Neural progenitor cell (in vitro differentiated cells): ENCODE data around the gene KRTAP10-4. TPM values are rescaled to one million over a fixed set of nuclear protein-coding genes. Genes with fewer than 3 reads are reported as not detected.
A peak's percentile ranks its signal among the peaks of the same experiment; 100 is the strongest.
"Not testable (repeated sequence)": the region's sequence is repeated elsewhere in the genome, so short reads cannot be mapped to it uniquely, and the experiment has no call there.

Experiments used
- DNase-seq: peaks from one replicate; pipeline ENCODE4 v3.0.0-alpha.2; 2016; ENCODE audit warnings: low spot score
- H2AFZ ChIP-seq: fragments of 200-600 bp; sonication (generic); replicated peaks from 2 replicates; pipeline ENCODE4 v1.6.1; 2016; ENCODE audit warnings: antibody characterized with exemption
- H3F3A ChIP-seq: fragments of 200-600 bp; sonication (generic); 2 replicates; pipeline ENCODE4 v1.6.1; 2016; ENCODE audit warnings: antibody characterized with exemption, low read depth
- H3K27ac ChIP-seq: fragments of 200-600 bp; sonication (generic); 2 replicates; pipeline ENCODE4 v1.5.1; 2016; ENCODE audit warnings: mild to moderate bottlenecking
- H3K27me3 ChIP-seq: fragments of 200-600 bp; sonication (generic); 2 replicates; pipeline ENCODE4 v1.6.1; 2016; ENCODE audit warnings: mild to moderate bottlenecking, moderate library complexity
- H3K36me3 ChIP-seq: fragments of 200-600 bp; sonication (generic); 2 replicates; pipeline ENCODE4 v1.5.1; 2016
- H3K4me1 ChIP-seq: fragments of 200-600 bp; sonication (generic); 2 replicates; pipeline ENCODE4 v1.6.1; 2016; ENCODE audit warnings: mixed run types
- H3K4me2 ChIP-seq: fragments of 200-600 bp; sonication (generic); 2 replicates; pipeline ENCODE4 v1.6.1; 2016
- H3K4me3 ChIP-seq: fragments of 200-600 bp; sonication (generic); 2 replicates; pipeline ENCODE4 v1.5.1; 2016
- H3K79me2 ChIP-seq: fragments of 200-600 bp; sonication (generic); 2 replicates; pipeline ENCODE4 v1.6.1; 2016; ENCODE audit warnings: low read depth
- H3K9ac ChIP-seq: fragments of 200-600 bp; sonication (generic); 2 replicates; pipeline ENCODE4 v1.6.1; 2016
- H3K9me3 ChIP-seq: fragments of 200-600 bp; sonication (generic); 2 replicates; pipeline ENCODE4 v1.5.1; 2016; ENCODE audit warnings: low read depth
- H4K20me1 ChIP-seq: fragments of 200-600 bp; sonication (generic); 2 replicates; pipeline ENCODE4 v1.6.1; 2016; ENCODE audit warnings: low read depth
- H3K27ac Mint-ChIP-seq: 3 replicates; pipeline ENCODE4 v1.8.0; 2021; ENCODE audit warnings: mixed read lengths
- H3K27me3 Mint-ChIP-seq: 2 replicates; pipeline ENCODE4 v1.8.0; 2022; ENCODE audit warnings: low read depth, mild to moderate bottlenecking, inconsistent platforms, moderate library complexity, mixed read lengths; ENCODE audit not compliant: insufficient read depth
- H3K36me3 Mint-ChIP-seq: 3 replicates; pipeline ENCODE4 v1.8.0; 2021; ENCODE audit warnings: mixed read lengths
- H3K4me1 Mint-ChIP-seq: 3 replicates; pipeline ENCODE4 v1.8.0; 2021; ENCODE audit warnings: mixed read lengths
- H3K4me3 Mint-ChIP-seq: 3 replicates; pipeline ENCODE4 v1.8.0; 2021; ENCODE audit warnings: mild to moderate bottlenecking, moderate library complexity, mixed read lengths
- H3K9me3 Mint-ChIP-seq: 3 replicates; pipeline ENCODE4 v1.8.0; 2020; ENCODE audit warnings: mixed read lengths
- EZH2 ChIP-seq: fragments of 200-600 bp; sonication (generic); IDR thresholded peaks from 2 replicates; pipeline ENCODE4 v1.6.1; 2017; ENCODE audit warnings: antibody characterized with exemption, mild to moderate bottlenecking, moderate library complexity
- EZH2phosphoT487 ChIP-seq: fragments of 200-600 bp; sonication (generic); IDR thresholded peaks from 2 replicates; pipeline ENCODE4 v1.6.1; 2017; ENCODE audit warnings: antibody characterized with exemption
- total RNA-seq: library from RNA; depleted of rRNA; stranded (reverse); fragments of >200 nt; gene quantifications from 2 replicates; pipeline ENCODE4 v1.2.3, GENCODE V29; 2015; ENCODE audit warnings: low replicate concordance
- TF ChIP-seq, protein P1 (sequence below): fragments of 200-600 bp; sonication (generic); IDR thresholded peaks from 2 replicates; pipeline ENCODE4 v1.5.1; 2017; ENCODE audit warnings: antibody characterized with exemption, mild to moderate bottlenecking

KRTAP10-4 gene
- total RNA-seq, 1 donor from 2014 or later: not detected

DNA sequence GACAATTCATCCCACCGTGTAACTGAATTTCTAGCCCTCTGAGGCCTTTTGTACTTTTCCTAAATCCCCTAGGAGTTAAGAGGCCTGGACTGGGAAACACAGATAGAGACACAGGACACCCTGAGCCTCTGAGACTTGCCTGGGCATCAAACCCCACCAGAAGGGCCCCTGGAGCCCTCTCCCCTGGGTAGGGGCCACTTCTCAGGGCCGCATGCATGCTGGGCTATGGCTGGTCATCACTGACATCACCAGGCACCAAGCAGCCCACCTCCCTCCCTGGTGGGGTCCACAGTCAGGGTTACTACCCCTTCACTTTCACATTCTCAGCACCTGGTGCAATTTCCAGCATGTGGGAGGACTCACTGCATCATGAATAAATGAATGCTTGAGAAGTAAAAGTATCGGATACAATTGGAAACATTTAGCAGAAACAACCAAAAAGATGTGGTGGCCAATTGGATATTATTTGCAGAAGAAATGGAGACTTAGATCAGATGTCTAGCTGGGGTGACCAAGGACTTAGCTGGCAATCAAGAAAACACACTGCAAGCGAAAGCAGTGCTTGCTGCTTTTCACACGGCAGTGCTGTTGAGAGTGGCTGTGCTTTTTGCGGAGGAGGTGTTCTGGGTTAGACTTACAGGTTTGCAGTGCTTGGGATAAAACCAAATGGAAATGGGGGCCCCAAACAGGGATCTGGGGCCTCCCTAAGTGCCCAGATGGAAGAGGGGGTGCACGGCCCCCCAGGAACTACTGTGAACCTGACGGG, 25.9 kb downstream of the KRTAP10-4 start:
- Histone ChIP-seq H3K4me1 (peaks cover 27% of the 10 kb centered on the region), H3K36me3 (no peaks in the 10 kb centered on the region), H3K4me3 (no peak overlapping the region), H3K9me3 (peaks cover 3% of the 10 kb centered on the region), H4K20me1 (no peaks in the 10 kb centered on the region), H2AFZ (peak overlapping the region; percentile 9), H3K79me2 (no peaks in the 10 kb centered on the region), H3K27ac (peak overlapping the region; percentile 90), H3K27me3 (no peaks in the 10 kb centered on the region), H3F3A (peaks cover 24% of the 10 kb centered on the region), H3K4me2 (no peak overlapping the region), H3K9ac (no peak overlapping the region)
- no peak for TF ChIP-seq EZH2phosphoT487
- TF ChIP-seq EZH2: no peak
- TF ChIP-seq, protein P1, sequence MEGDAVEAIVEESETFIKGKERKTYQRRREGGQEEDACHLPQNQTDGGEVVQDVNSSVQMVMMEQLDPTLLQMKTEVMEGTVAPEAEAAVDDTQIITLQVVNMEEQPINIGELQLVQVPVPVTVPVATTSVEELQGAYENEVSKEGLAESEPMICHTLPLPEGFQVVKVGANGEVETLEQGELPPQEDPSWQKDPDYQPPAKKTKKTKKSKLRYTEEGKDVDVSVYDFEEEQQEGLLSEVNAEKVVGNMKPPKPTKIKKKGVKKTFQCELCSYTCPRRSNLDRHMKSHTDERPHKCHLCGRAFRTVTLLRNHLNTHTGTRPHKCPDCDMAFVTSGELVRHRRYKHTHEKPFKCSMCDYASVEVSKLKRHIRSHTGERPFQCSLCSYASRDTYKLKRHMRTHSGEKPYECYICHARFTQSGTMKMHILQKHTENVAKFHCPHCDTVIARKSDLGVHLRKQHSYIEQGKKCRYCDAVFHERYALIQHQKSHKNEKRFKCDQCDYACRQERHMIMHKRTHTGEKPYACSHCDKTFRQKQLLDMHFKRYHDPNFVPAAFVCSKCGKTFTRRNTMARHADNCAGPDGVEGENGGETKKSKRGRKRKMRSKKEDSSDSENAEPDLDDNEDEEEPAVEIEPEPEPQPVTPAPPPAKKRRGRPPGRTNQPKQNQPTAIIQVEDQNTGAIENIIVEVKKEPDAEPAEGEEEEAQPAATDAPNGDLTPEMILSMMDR: no peak
- H3K9me3 Mint-ChIP-seq: peaks cover 2% of the 10 kb centered on the region
- no peaks in the 10 kb centered on the region for H3K36me3 Mint-ChIP-seq
- H3K4me3 Mint-ChIP-seq: no peak overlapping the region
- H3K27me3 Mint-ChIP-seq: peaks cover 10% of the 10 kb centered on the region
- no peak for DNase-seq
- peaks cover 9% of the 10 kb centered on the region for H3K4me1 Mint-ChIP-seq
- no peak overlapping the region for H3K27ac Mint-ChIP-seq

DNA sequence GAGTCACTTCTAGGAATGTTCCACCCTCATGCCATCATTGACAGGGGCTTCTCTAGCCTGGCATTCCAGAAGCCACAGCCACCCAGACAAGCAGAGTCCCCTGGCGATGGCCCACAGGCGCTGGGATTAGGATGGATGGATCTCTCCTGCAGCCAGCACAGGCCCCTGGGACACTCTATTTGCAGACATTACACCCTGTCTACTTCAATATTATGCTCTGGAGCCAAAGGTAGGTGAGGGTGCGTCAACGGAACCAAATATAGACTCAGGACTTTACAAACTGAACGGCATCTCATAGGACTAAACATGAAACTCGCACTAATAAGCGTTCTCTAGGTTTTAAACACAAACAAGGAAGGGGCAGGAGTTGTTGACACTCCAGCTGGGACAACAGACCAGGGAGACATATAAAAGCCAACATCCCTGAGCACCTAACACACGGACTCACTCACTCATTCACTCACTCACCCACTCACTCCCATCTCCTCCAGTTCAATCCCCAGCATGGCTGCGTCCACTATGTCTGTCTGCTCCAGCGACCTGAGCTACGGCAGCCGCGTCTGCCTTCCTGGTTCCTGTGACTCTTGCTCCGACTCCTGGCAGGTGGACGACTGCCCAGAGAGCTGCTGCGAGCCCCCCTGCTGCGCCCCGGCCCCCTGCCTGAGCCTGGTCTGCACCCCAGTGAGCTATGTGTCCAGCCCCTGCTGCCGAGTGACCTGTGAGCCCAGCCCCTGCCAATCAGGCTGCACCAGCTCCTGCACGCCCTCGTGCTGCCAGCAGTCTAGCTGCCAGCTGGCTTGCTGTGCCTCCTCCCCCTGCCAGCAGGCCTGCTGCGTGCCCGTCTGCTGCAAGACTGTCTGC, 26.8 kb downstream of the KRTAP10-4 start, which contains the start of gene KRTAP10-7:
TSS of gene KRTAP10-7 (plus strand) at position 480 of the 861 bp plus-strand sequence. CDS start at position 505, 25 bp downstream.
- H4K20me1 ChIP-seq, H3K79me2 ChIP-seq, DNase-seq, H3K4me1 Mint-ChIP-seq, H3K36me3 Mint-ChIP-seq, H3K9me3 ChIP-seq, H3K27me3 ChIP-seq, H3K4me3 ChIP-seq, H3K9me3 Mint-ChIP-seq, H3K4me2 ChIP-seq, H3K36me3 ChIP-seq, H3K9ac ChIP-seq, H3K4me3 Mint-ChIP-seq, H3K27ac Mint-ChIP-seq: not testable (repeated sequence)
- H3K27me3 Mint-ChIP-seq: peaks cover 10% of the 10 kb centered on the region
- Histone ChIP-seq H2AFZ (peak within 1 kb of the TSS; percentile 9), H3F3A (peaks cover 24% of the 10 kb centered on the region), H3K27ac (peak within 1 kb of the TSS; percentile 90), H3K4me1 (peaks cover 27% of the 10 kb centered on the region)

DNA sequence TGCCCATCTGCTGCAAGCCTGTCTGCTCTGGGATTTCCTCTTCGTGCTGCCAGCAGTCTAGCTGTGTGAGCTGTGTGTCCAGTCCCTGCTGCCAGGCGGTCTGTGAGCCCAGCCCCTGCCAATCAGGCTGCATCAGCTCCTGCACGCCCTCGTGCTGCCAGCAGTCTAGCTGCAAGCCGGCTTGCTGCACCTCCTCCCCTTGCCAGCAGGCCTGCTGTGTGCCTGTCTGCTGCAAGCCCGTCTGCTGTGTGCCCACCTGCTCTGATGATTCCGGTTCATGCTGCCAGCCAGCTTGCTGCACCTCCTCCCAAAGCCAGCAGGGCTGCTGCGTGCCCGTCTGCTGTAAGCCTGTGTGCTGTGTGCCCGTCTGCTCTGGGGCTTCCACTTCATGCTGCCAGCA, 27.6 kb downstream of the KRTAP10-4 start:
- DNase-seq, H3K4me1 Mint-ChIP-seq, H3K36me3 Mint-ChIP-seq: not testable (repeated sequence)

DNA sequence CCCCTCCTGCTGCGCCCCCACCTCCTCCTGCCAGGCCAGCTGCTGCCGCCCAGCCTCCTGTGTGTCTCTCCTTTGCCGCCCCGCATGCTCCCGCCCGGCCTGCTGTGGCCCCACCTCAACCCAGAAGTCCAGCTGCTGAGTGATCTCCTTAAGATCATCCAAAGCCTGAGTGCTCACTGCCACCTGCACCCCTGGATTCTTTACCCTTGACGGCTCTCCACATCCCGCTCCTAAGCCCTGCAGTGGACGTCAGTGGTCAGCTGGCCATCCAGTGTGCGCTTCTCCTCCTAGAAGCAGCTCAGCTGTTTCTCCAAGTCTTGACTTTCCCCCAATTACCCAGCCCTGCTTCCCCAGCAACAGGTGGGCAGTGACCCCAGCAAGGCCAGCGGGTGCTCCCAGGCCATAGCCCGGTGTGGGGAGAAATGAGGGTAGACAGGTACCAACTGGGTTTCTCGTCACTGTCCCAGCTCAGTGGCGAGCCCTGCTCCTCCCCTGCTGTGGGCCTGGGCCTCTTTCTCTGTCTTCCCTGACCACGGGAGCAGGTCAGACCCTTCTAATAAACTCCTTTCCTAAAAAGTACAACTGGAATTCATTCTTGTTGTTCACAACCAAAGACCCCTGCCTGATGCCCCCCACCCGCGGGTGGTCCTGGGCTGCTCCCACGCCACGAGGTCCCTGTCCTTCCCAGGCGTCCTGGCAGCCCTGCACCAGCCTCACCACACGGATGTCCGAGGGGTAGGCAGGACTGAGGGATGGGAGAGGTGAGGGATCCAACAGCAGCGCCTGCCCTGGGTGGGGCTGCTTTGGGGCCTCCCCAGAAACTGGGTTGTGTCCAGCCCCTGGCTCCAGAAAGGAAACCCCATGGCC, 28.3 kb downstream of the KRTAP10-4 start:
- peaks cover 27% of the 10 kb centered on the region for H3K4me1 ChIP-seq
- Mint-ChIP-seq H3K4me1 (peaks cover 9% of the 10 kb centered on the region), H3K27me3 (peaks cover 7% of the 10 kb centered on the region), H3K9me3 (peaks cover 5% of the 10 kb centered on the region), H3K4me3 (peak overlapping the region; percentile 65), H3K36me3 (no peaks in the 10 kb centered on the region), H3K27ac (no peak overlapping the region)
- peaks cover 24% of the 10 kb centered on the region for H3F3A ChIP-seq
- H3K4me3 ChIP-seq: no peak overlapping the region
- H3K27me3 ChIP-seq: no peaks in the 10 kb centered on the region
- no peak overlapping the region for H3K4me2 ChIP-seq
- H3K9ac ChIP-seq: no peak overlapping the region
- H2AFZ ChIP-seq: no peak overlapping the region
- H3K79me2 ChIP-seq: no peaks in the 10 kb centered on the region
- TF ChIP-seq, protein P1: no peak
- TF ChIP-seq EZH2 (no peak), EZH2phosphoT487 (no peak)
- no peaks in the 10 kb centered on the region for H3K36me3 ChIP-seq
- DNase-seq: no peak
- no peak overlapping the region for H3K27ac ChIP-seq
- no peaks in the 10 kb centered on the region for H4K20me1 ChIP-seq
- peaks cover 3% of the 10 kb centered on the region for H3K9me3 ChIP-seq

More for the DNA sequence above, 27.6 kb downstream of the KRTAP10-4 start:
- not testable (repeated sequence) for H3K27me3 Mint-ChIP-seq, H3K27me3 ChIP-seq, H3K27ac Mint-ChIP-seq, H3K4me3 Mint-ChIP-seq, H4K20me1 ChIP-seq, H3K27ac ChIP-seq, H3K36me3 ChIP-seq, H3K9me3 ChIP-seq, H3K79me2 ChIP-seq, H3K9me3 Mint-ChIP-seq, H3K4me3 ChIP-seq, H2AFZ ChIP-seq, H3K9ac ChIP-seq, H3K4me2 ChIP-seq
- H3F3A ChIP-seq: peaks cover 24% of the 10 kb centered on the region
- H3K4me1 ChIP-seq: peaks cover 27% of the 10 kb centered on the region
